Measurements from ENCODE around the gene RFTN1.

Gene RFTN1

DNA sequence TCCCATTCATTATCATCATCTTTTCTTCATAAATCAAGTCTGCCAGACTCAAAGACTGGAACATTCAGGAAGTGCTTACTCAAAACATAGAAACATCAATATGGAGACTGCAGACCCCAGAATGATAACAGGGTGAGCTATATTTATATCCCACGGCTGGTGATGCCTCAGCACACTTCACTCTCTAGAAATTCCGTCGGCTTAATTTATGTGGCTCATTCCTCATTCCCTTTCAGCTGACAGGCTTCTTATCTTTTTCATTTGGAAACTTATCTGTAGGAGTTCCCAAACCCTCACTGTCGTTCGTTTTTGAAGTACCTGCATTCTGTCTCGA is 45.5 kb downstream of the RFTN1 start:
- H3K4me3 ChIP-seq (ENCODE audit: control insufficient read depth, low read depth, low read length), result no peak overlapping the region
- TF ChIP-seq, protein P1, sequence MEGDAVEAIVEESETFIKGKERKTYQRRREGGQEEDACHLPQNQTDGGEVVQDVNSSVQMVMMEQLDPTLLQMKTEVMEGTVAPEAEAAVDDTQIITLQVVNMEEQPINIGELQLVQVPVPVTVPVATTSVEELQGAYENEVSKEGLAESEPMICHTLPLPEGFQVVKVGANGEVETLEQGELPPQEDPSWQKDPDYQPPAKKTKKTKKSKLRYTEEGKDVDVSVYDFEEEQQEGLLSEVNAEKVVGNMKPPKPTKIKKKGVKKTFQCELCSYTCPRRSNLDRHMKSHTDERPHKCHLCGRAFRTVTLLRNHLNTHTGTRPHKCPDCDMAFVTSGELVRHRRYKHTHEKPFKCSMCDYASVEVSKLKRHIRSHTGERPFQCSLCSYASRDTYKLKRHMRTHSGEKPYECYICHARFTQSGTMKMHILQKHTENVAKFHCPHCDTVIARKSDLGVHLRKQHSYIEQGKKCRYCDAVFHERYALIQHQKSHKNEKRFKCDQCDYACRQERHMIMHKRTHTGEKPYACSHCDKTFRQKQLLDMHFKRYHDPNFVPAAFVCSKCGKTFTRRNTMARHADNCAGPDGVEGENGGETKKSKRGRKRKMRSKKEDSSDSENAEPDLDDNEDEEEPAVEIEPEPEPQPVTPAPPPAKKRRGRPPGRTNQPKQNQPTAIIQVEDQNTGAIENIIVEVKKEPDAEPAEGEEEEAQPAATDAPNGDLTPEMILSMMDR (IDR thresholded peaks at IDR 0.05; ENCODE audit: control insufficient read depth, insufficient read depth, low read depth, low read length, missing control alignments), result no peak

GRCh38 chr3:16467393-16467792 is 46.1 kb downstream of the RFTN1 start:
- TF ChIP-seq, protein P1 (IDR thresholded peaks at IDR 0.05; ENCODE audit: control insufficient read depth, insufficient read depth, low read depth, low read length, missing control alignments), result no peak
- no peak overlapping the region for H3K4me3 ChIP-seq (ENCODE audit: control insufficient read depth, low read depth, low read length)
- no peak for DNase-seq (ENCODE audit: low read depth)

More for the DNA sequence above, 45.5 kb downstream of the RFTN1 start:
- no peak for DNase-seq (ENCODE audit: low read depth)

DNA sequence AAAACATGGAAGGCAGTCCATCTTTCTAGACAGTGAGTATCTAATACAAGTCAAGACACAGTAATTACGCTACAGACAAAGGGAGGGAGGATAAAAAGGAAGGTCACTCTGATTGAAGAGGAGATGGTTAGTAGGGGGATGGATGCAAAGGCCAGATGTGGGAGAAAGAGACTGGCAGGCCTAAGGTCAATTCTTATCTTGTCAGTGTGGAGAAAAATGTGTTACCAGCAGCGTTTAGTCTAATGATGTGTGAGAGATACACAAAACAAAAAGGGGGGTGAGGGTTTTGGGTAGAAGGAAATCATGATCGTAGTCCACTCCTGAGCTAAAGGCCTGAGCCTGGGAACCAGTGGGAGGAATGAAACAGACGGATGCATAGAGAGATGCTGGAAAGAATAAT is 46.7 kb downstream of the RFTN1 start:
- DNase-seq (ENCODE audit: low read depth), result no peak
- no peak overlapping the region for H3K4me3 ChIP-seq (ENCODE audit: control insufficient read depth, low read depth, low read length)
- TF ChIP-seq, protein P1 (IDR thresholded peaks at IDR 0.05; ENCODE audit: control insufficient read depth, insufficient read depth, low read depth, low read length, missing control alignments), result no peak

GRCh38 chr3:16464511-16465148 is 48.9 kb downstream of the RFTN1 start:
- DNase-seq (ENCODE audit: low read depth), result no peak
- TF ChIP-seq, protein P1 (IDR thresholded peaks at IDR 0.05; ENCODE audit: control insufficient read depth, insufficient read depth, low read depth, low read length, missing control alignments), result no peak
- no peak overlapping the region for H3K4me3 ChIP-seq (ENCODE audit: control insufficient read depth, low read depth, low read length)

GRCh38 chr3:16463914-16464313 is 49.6 kb downstream of the RFTN1 start:
- H3K4me3 ChIP-seq (ENCODE audit: control insufficient read depth, low read depth, low read length), result no peak overlapping the region
- DNase-seq (ENCODE audit: low read depth), result no peak
- TF ChIP-seq, protein P1 (IDR thresholded peaks at IDR 0.05; ENCODE audit: control insufficient read depth, insufficient read depth, low read depth, low read length, missing control alignments), result no peak

DNA sequence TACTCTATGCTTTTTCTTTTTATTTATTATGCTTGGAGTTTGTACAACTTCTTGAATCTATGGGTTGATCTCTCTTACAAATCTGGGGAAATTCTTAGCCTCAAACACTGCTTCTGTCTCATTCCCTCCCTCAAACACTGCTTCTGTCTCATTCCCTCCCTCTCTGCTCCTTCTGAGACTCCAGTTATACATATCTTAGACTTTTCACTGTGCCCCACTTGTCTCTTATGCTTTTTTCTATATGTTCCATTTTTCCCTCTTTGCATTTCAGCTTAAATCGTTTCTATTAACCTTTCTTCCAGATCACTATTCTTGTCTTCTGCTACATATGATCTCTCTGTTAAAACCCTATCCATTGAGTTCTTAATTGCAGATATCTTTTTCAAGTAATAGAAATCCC is 50.4 kb downstream of the RFTN1 start:
- TF ChIP-seq, protein P1 (IDR thresholded peaks at IDR 0.05; ENCODE audit: control insufficient read depth, insufficient read depth, low read depth, low read length, missing control alignments), result no peak
- no peak overlapping the region for H3K4me3 ChIP-seq (ENCODE audit: control insufficient read depth, low read depth, low read length)
- no peak for DNase-seq (ENCODE audit: low read depth)

DNA sequence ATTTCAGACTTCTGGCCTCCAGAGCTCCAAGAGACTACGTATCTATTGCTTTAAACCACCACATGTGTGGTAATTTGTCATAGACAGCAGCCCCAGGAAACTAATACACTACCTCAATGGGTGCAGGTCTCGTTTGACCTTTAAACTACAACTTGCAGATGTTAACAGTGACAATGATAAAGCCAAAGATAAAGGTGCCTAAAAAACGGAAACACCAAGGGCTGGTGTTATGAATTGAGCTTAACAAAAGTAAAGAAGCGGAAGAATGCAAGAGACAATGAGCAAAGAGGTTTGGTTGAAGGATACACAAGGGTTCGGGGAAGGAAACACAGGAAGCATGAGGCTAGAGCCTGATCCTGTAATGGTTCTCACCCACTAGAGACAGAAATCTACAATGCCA is 50.8 kb downstream of the RFTN1 start:
- no peak for DNase-seq (ENCODE audit: low read depth)
- TF ChIP-seq, protein P1 (IDR thresholded peaks at IDR 0.05; ENCODE audit: control insufficient read depth, insufficient read depth, low read depth, low read length, missing control alignments), result no peak

More for the DNA sequence above, 50.8 kb downstream of the RFTN1 start:
- H3K4me3 ChIP-seq (ENCODE audit: control insufficient read depth, low read depth, low read length), result no peak overlapping the region

Data from AG09309 (cell line).